Measurements from ENCODE around the gene VPS9D1.
"Not testable (repeated sequence)": the region's sequence is repeated elsewhere in the genome, so short reads cannot be mapped to it uniquely, and the experiment has no call there.

Gene VPS9D1

GRCh38 chr16:89686520-89687091 is 34.1 kb downstream of the VPS9D1 start, which contains the start of gene CDK10:
CDK10 (plus strand) TSS chr16:89686689; CDS start chr16:89686711, 22 bp downstream.
- H3K36me3 Mint-ChIP-seq (ENCODE audit: low read depth): peaks cover 23% of the 10 kb centered on the region
- peak; percentile 91 for ATAC-seq
- no peaks in the 10 kb centered on the region for H3K27me3 Mint-ChIP-seq

GRCh38 chr16:89685916-89686315 is 34.8 kb downstream of the VPS9D1 start:
- ATAC-seq: no peak
- Mint-ChIP-seq H3K27me3 (no peaks in the 10 kb centered on the region), H3K9me3 (no peaks in the 10 kb centered on the region), H3K27ac (peak overlapping the region; percentile 56), H3K4me1 (peaks cover 16% of the 10 kb centered on the region), H3K36me3 (ENCODE audit: low read depth) (peaks cover 18% of the 10 kb centered on the region), H3K4me3 (peak overlapping the region; percentile 86)
- DNase-seq: no peak

More at GRCh38 chr16:89686520-89687091, 34.1 kb downstream of the VPS9D1 start, which contains the start of gene CDK10:
- H3K4me1 Mint-ChIP-seq: peaks cover 16% of the 10 kb centered on the region
- peak within 1 kb of the TSS; percentile 93 for H3K27ac Mint-ChIP-seq
- H3K9me3 Mint-ChIP-seq: no peaks in the 10 kb centered on the region
- DNase-seq: peak; percentile 96
- H3K4me3 Mint-ChIP-seq: peak within 1 kb of the TSS; percentile 86

DNA sequence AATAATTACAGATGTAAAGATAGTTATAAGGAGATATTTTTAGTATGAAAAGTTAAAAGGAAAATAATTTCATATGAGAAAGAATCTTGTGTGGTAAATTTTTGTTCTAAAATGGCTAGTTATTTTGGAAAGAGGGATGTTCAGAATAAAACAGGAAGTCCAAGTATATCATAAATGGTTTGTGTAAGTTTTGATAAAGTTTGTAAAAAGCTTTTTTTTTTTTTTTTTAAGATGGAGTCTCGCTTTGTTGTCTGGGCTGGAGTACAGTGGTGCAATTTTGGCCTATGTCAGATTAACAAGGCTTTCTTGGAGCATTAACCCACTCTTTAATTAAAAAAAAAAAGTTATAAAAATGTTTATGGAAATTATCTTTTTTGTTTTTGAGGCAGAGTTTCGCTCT is 42.4 kb downstream of the VPS9D1 start:
- Mint-ChIP-seq H3K9me3 (no peaks in the 10 kb centered on the region), H3K27ac (no peak overlapping the region), H3K4me3 (no peak overlapping the region), H3K4me1 (no peaks in the 10 kb centered on the region), H3K27me3 (no peaks in the 10 kb centered on the region), H3K36me3 (ENCODE audit: low read depth) (peaks cover 7% of the 10 kb centered on the region)
- no peak for ATAC-seq
- no peak for DNase-seq

DNA sequence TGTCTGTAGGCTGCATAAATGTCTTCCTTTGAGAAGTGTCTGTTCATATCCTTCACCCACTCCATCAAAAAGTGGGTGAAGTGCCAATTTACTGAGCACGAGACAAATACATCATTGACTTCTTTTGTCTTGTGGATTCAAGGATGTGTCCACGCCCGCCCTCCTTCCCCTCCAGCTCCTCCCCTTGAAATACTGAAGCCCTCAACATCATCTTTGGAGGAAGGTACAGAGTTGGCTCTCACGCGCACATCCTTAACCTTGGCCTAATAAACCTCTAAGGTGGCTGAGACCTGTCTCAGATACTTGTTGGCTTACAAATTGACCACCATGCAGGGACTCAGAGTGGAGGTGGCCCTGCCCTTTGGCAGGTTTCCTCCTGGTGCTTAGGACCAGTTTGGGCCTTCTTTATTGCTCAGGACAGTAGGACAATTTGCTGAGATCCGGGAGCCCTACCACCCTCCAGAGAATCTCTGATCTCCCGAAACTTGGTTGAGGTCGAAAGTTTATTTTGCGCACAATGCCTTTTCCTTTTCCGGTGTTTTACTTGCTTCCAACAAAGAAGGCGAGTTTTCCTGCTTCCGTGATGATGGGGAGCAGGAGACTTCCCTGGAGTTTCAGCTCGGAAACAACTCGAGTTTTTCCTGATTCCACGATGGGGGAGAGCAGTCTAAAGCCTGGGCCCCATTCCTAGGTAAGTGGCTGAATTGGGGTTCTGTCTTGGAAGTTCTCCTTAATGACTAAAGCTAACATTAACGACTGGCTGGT is 48.3 kb downstream of the VPS9D1 start:
- H3K4me3 Mint-ChIP-seq: no peak overlapping the region
- H3K27me3 Mint-ChIP-seq: no peaks in the 10 kb centered on the region
- DNase-seq (no peak), ATAC-seq (no peak)
- H3K27ac Mint-ChIP-seq: peak overlapping the region; percentile 31
- H3K36me3 Mint-ChIP-seq (ENCODE audit: low read depth): no peaks in the 10 kb centered on the region
- no peaks in the 10 kb centered on the region for H3K9me3 Mint-ChIP-seq
- peaks cover 13% of the 10 kb centered on the region for H3K4me1 Mint-ChIP-seq

DNA sequence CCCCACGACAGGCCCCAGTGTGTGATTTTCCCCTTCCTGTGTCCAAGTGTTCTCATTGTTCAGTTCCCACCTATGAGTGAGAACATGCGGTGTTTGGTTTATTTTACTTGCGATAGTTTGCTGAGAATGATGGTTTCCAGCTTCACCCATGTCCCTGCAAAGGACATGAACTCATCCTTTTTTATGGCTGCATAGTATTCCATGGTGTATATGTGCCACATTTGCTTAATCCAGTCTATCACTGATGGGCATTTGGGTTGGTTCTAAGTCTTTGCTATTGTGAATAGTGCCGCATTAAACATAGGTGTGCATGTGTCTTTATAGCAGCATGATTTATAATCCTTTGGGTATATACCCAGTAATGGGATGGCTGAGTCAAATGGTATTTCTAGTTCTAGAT is 49.1 kb downstream of the VPS9D1 start:
- not testable (repeated sequence) for DNase-seq; H3K9me3 Mint-ChIP-seq; H3K27me3 Mint-ChIP-seq; H3K4me3 Mint-ChIP-seq; H3K27ac Mint-ChIP-seq; H3K36me3 Mint-ChIP-seq (ENCODE audit: low read depth); ATAC-seq
- H3K4me1 Mint-ChIP-seq: peaks cover 13% of the 10 kb centered on the region

- ATAC-seq: no peak
- no peak overlapping the region for H3K4me3 Mint-ChIP-seq
- H3K27me3 Mint-ChIP-seq: no peaks in the 10 kb centered on the region
- H3K36me3 Mint-ChIP-seq (ENCODE audit: low read depth): no peaks in the 10 kb centered on the region
- no peaks in the 10 kb centered on the region for H3K9me3 Mint-ChIP-seq
- H3K4me1 Mint-ChIP-seq: peaks cover 13% of the 10 kb centered on the region
- no peak overlapping the region for H3K27ac Mint-ChIP-seq
- DNase-seq: no peak
Observed at GRCh38 chr16:89670496-89671431, 49.9 kb downstream of the VPS9D1 start.

DNA sequence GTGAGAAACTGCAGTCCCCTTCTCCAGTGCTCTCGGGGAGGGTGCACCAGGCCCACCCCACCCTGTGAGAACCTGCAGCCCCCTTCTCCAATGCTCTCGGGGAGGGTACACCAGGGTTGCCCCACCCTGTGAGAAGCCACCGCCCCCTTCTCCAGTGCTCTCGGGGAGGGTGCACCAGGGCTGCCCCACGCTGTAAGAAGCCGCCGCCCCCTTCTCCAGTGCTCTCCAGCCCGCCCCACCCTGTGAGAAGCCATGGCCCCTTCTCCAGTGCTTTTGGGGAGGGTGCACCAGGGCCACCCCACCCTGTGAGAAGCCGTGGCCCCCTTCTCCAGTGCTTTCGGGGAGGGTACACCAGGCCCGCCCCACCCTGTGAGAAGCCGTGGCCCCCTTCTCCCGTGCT is 50.9 kb downstream of the VPS9D1 start:
- DNase-seq (no peak), ATAC-seq (no peak)
- Mint-ChIP-seq H3K4me1 (peaks cover 13% of the 10 kb centered on the region), H3K36me3 (ENCODE audit: low read depth) (no peaks in the 10 kb centered on the region), H3K27ac (no peak overlapping the region), H3K27me3 (no peaks in the 10 kb centered on the region), H3K4me3 (no peak overlapping the region), H3K9me3 (no peaks in the 10 kb centered on the region)

DNA sequence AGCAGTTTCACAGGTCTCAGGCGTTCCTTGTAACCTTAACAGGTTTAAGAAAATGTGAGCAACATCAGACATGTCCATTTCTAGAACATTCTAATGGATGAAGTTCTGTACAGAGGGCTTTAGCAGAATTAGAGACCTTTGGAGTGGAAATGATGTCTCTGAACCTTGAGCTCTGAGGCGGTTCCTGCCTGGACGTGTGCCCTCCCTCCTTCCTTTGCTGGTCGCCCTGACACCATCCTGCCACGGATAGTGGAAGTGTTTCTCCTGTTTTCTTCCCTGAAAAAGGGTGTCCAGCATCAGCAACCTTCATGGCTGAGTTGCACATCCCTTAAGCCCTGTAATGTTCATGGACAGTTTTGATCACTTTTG is 51.9 kb downstream of the VPS9D1 start:
- no peaks in the 10 kb centered on the region for H3K27me3 Mint-ChIP-seq
- H3K36me3 Mint-ChIP-seq (ENCODE audit: low read depth): peaks cover 2% of the 10 kb centered on the region
- H3K4me3 Mint-ChIP-seq: no peak overlapping the region
- no peak overlapping the region for H3K27ac Mint-ChIP-seq
- DNase-seq (no peak), ATAC-seq (no peak)
- peaks cover 13% of the 10 kb centered on the region for H3K4me1 Mint-ChIP-seq
- no peaks in the 10 kb centered on the region for H3K9me3 Mint-ChIP-seq

- no peaks in the 10 kb centered on the region for H3K27me3 Mint-ChIP-seq
- H3K27ac Mint-ChIP-seq: no peak overlapping the region
- H3K4me3 Mint-ChIP-seq: no peak overlapping the region
- H3K9me3 Mint-ChIP-seq: no peaks in the 10 kb centered on the region
- no peak for DNase-seq
- peaks cover 13% of the 10 kb centered on the region for H3K4me1 Mint-ChIP-seq
- ATAC-seq: no peak
- H3K36me3 Mint-ChIP-seq (ENCODE audit: low read depth): peaks cover 10% of the 10 kb centered on the region
Observed at GRCh38 chr16:89667633-89668032, 53.1 kb downstream of the VPS9D1 start.

GRCh38 chr16:89667000-89667399 is 53.7 kb downstream of the VPS9D1 start:
- not testable (repeated sequence) for H3K27ac Mint-ChIP-seq; ATAC-seq; H3K36me3 Mint-ChIP-seq (ENCODE audit: low read depth); DNase-seq; H3K27me3 Mint-ChIP-seq; H3K4me3 Mint-ChIP-seq; H3K9me3 Mint-ChIP-seq
- H3K4me1 Mint-ChIP-seq: peaks cover 13% of the 10 kb centered on the region

- H3K27ac Mint-ChIP-seq, H3K27me3 Mint-ChIP-seq, H3K4me3 Mint-ChIP-seq, H3K9me3 Mint-ChIP-seq, ATAC-seq, DNase-seq: not testable (repeated sequence)
- peaks cover 10% of the 10 kb centered on the region for H3K4me1 Mint-ChIP-seq
- H3K36me3 Mint-ChIP-seq (ENCODE audit: low read depth): peaks cover 27% of the 10 kb centered on the region
Observed at GRCh38 chr16:89664238-89664637, 56.5 kb downstream of the VPS9D1 start.

- Mint-ChIP-seq H3K27me3 (no peaks in the 10 kb centered on the region), H3K27ac (no peak overlapping the region), H3K9me3 (no peaks in the 10 kb centered on the region), H3K4me3 (no peak overlapping the region), H3K4me1 (peaks cover 19% of the 10 kb centered on the region), H3K36me3 (ENCODE audit: low read depth) (peaks cover 31% of the 10 kb centered on the region)
- ATAC-seq (no peak), DNase-seq (no peak)
Observed at GRCh38 chr16:89661215-89661614, 59.5 kb downstream of the VPS9D1 start.

DNA sequence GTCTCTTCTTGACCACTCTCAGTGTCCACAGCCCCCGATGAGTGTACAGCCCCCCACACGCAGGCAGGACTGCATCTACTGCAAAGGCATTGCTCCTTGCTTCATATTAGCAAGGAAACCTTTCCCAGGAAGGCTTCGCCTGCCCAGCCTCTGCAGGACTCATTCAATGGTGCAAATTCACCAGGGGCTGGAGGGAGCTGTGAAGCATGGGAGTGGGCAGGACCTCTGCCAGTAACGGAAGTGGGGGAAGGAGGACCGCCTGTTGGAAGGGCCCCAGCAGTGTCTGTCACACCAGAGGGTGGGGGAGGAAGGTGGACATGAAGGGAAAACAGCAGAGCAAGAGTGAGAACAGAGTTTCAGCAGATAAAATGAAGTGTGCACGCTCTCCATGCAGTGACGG is 60.6 kb downstream of the VPS9D1 start:
- H3K27ac Mint-ChIP-seq: no peak overlapping the region
- H3K9me3 Mint-ChIP-seq: no peaks in the 10 kb centered on the region
- no peak for DNase-seq
- no peak for ATAC-seq
- no peaks in the 10 kb centered on the region for H3K27me3 Mint-ChIP-seq
- H3K4me1 Mint-ChIP-seq: peaks cover 30% of the 10 kb centered on the region
- no peak overlapping the region for H3K4me3 Mint-ChIP-seq
- peaks cover 31% of the 10 kb centered on the region for H3K36me3 Mint-ChIP-seq (ENCODE audit: low read depth)

DNA sequence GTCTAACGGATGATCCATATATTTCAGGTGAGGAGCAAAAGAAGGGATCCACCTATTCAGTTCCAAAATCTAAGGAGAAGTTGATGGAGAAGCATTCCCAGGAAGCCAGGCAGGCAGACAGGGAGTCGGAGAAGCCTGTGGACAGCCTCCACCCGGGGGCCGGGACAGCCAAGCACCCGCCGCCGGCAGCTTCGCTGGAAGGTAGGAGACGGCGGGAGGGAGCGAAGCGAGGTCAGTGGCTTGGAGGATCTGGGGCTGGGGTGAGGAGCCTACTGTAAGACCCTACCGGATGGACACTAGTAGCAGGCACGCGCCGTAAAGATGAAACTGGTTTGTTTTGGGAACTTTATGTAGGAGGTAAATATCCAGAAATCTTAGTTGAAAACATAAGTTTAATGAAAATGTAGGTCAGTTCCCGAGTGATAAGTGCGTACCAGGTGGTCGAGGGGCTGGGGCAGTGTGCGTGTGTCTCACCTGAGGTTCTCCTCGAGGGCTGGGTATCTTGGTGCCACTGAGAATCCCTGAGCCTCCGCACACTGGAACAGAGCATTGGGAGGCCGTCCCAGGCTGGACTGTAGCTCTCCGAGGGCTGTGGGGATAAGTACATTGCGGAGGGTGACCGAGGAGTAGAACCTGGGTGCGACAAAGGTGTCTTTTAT is 62.3 kb downstream of the VPS9D1 start:
- peaks cover 26% of the 10 kb centered on the region for H3K36me3 Mint-ChIP-seq (ENCODE audit: low read depth)
- no peaks in the 10 kb centered on the region for H3K27me3 Mint-ChIP-seq

More for the DNA sequence above, 62.3 kb downstream of the VPS9D1 start:
- peaks cover 35% of the 10 kb centered on the region for H3K4me1 Mint-ChIP-seq
- ATAC-seq (no peak), DNase-seq (peak; percentile 34)
- H3K4me3 Mint-ChIP-seq: peak overlapping the region; percentile 87
- H3K27ac Mint-ChIP-seq: peak overlapping the region; percentile 79
- H3K9me3 Mint-ChIP-seq: no peaks in the 10 kb centered on the region

All from activated naive CD8-positive, alpha-beta T cell treated with anti-CD3 and anti-CD28 coated beads, Interleukin-2, amount 50 U/mL, for 24 hours (primary cell).